ENCODE data around the gene BNC2.

The BNC2 gene

GRCh38 chr9:16516891-16517290 is 353.6 kb downstream of the BNC2 start:
- TF ChIP-seq CTCF (IDR thresholded peaks at IDR 0.05; ENCODE audit: low read depth, low read length): no peak
- DNase-seq (ENCODE audit: extremely low read depth, low read depth): no peak

- no peak for TF ChIP-seq CTCF (IDR thresholded peaks at IDR 0.05; ENCODE audit: low read depth, low read length)
Observed at GRCh38 chr9:16515879-16516301, 354.6 kb downstream of the BNC2 start.

DNA sequence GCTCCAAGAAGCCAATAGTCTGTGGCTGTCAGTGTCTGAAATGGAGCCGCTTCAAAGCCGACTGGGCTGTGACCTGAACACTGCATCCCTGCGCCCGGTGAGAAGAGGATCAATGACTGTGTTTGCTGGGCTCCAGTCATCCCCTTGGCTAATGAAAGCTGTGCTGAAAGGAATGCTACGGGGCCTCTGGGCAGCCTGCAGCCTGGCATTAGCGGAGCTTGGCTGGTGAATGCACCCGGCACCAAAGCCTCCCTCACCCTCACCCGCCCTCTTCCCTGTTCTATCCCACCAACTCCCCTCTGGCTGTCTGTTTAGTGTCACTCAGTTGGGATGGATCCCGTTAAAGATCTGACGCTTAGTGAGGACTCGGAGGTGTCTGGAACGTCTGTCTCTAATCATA is 355.3 kb downstream of the BNC2 start:
- no peak for DNase-seq (ENCODE audit: extremely low read depth, low read depth)
- TF ChIP-seq CTCF (IDR thresholded peaks at IDR 0.05; ENCODE audit: low read depth, low read length): no peak

More at GRCh38 chr9:16515879-16516301, 354.6 kb downstream of the BNC2 start:
- DNase-seq (ENCODE audit: extremely low read depth, low read depth): peak; percentile 44

DNA sequence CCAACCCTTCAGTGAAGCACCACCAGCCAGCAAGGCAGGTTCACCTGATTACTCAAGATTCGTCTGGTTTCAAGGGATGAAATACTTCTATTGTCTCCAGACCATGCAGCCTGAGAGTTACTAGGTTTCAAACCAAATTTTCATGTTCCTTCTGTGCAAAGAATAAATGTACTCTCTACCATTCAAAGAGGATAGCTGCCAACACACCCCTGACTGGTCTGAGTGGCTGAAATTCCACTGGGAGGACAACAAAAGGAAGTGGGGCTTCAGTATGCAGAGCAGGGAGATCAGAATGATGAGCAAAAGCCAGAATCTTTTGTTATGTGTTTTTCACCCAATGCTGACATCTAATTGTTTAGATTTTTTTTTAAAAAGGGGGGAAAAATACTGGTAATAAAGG is 356.3 kb downstream of the BNC2 start:
- TF ChIP-seq CTCF (IDR thresholded peaks at IDR 0.05; ENCODE audit: low read depth, low read length): no peak
- DNase-seq (ENCODE audit: extremely low read depth, low read depth): no peak

DNA sequence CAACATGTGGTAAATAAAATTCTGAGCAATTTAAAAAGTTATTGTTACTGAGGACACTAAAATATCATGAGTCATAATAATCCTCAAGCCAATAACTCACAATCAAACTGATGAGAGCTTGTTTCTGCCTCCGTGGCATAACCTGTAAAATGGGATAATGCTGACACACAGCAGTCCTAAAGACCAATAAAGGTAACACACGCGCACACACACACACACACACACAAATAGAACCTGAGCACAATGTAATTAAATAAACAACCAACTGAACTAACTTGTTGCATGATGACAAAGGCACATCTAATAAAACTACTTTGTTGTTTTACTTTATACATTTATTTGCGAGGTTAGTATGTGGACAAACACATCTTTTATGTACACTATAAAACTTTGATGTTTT is 358.2 kb downstream of the BNC2 start:
- TF ChIP-seq CTCF (IDR thresholded peaks at IDR 0.05; ENCODE audit: low read depth, low read length): no peak
- DNase-seq (ENCODE audit: extremely low read depth, low read depth): no peak

GRCh38 chr9:16510482-16510881 is 360.0 kb downstream of the BNC2 start:
- DNase-seq (ENCODE audit: extremely low read depth, low read depth): no peak
- no peak for TF ChIP-seq CTCF (IDR thresholded peaks at IDR 0.05; ENCODE audit: low read depth, low read length)

DNA sequence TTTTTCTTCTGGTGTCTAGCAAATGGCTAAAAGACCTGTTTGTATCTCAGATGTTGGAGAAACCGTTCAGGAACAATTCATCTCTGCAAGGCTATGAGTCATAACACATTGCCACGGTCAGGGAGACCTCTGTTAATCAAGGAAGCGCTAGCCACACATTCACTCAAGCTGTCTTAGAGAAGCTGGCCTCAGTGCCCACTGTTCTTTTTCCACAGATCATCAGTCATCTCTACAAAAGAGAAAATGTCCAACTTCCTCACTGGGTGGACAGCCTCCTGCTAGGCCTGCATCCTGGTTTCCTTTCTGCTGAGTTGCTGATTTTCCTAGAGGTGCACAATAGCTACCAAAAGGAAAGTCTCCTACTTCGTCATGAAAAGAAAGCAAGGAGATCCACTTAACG is 360.5 kb downstream of the BNC2 start:
- DNase-seq (ENCODE audit: extremely low read depth, low read depth): no peak
- TF ChIP-seq CTCF (IDR thresholded peaks at IDR 0.05; ENCODE audit: low read depth, low read length): no peak
